Effector CD4-positive, alpha-beta T cell (primary cell): ENCODE data around the gene C6orf47.

Experiments used
- DNase-seq: peaks from one replicate; pipeline ENCODE4 v3.0.0-alpha.2; 2020

C6orf47 gene

GRCh38 chr6:31634131-31634530 is 26.4 kb downstream of the C6orf47 start:
- no peak for DNase-seq

- DNase-seq: no peak
These were observed 27.1 kb downstream of the C6orf47 start for GRCh38 chr6:31633447-31633846.

- no peak for DNase-seq
These were observed 28.2 kb downstream of the C6orf47 start for GRCh38 chr6:31632279-31632946.

GRCh38 chr6:31631681-31632278 is 28.8 kb downstream of the C6orf47 start:
- no peak for DNase-seq

- no peak for DNase-seq
These were observed 29.4 kb downstream of the C6orf47 start for GRCh38 chr6:31631209-31631608.

GRCh38 chr6:31630177-31630934 is 30.2 kb downstream of the C6orf47 start:
- DNase-seq: no peak

- no peak for DNase-seq
These were observed 31.6 kb downstream of the C6orf47 start for GRCh38 chr6:31629014-31629413.

- no peak for DNase-seq
These were observed 32.8 kb downstream of the C6orf47 start for GRCh38 chr6:31627690-31628287.

GRCh38 chr6:31626952-31627351 is 33.6 kb downstream of the C6orf47 start:
- no peak for DNase-seq

GRCh38 chr6:31624070-31624469 is 36.5 kb downstream of the C6orf47 start:
- DNase-seq: no peak

- DNase-seq: no peak
These were observed 37.9 kb downstream of the C6orf47 start for GRCh38 chr6:31622684-31623091.

- no peak for DNase-seq
These were observed 38.6 kb downstream of the C6orf47 start for GRCh38 chr6:31621991-31622390.

- DNase-seq: no peak
These were observed 39.1 kb downstream of the C6orf47 start for GRCh38 chr6:31621320-31621939.

- no peak for DNase-seq
These were observed 39.8 kb downstream of the C6orf47 start, which contains the start of gene PRRC2A for GRCh38 chr6:31620586-31621319. Gene PRRC2A (plus strand): TSS chr6:31620715. CDS start chr6:31622790, 2,075 bp downstream.

GRCh38 chr6:31619805-31620585 is 40.6 kb downstream of the C6orf47 start:
- DNase-seq: peak; percentile 94

GRCh38 chr6:31617010-31617409 is 43.6 kb downstream of the C6orf47 start:
- DNase-seq: no peak

- no peak for DNase-seq
These were observed 44.8 kb downstream of the C6orf47 start for GRCh38 chr6:31615748-31616147.

GRCh38 chr6:31614684-31615578 is 45.6 kb downstream of the C6orf47 start, which contains the start of gene AIF1:
Gene AIF1 (plus strand): TSS chr6:31615234. CDS start chr6:31615330, 96 bp downstream.
- DNase-seq: no peak

- no peak for DNase-seq
These were observed 46.4 kb downstream of the C6orf47 start for GRCh38 chr6:31614075-31614619.

GRCh38 chr6:31610968-31611367 is 49.6 kb downstream of the C6orf47 start:
- DNase-seq: no peak
